ENCODE data around the gene CCDC146. TPM values are rescaled to one million over a fixed set of nuclear protein-coding genes. Genes with fewer than 3 reads are reported as not detected.
A peak's percentile ranks its signal among the peaks of the same experiment; 100 is the strongest.

The CCDC146 gene
- total RNA-seq, 4 donors from 2014 or later: 35.9 to 51.3 (median 44.3) TPM

- Histone ChIP-seq H3K4me3 (replicated peaks in 1 of 3) (no peak overlapping the region), H3K9me3 (no peaks in the 10 kb centered on the region), H3K4me1 (peaks cover 45 to 49% of the 10 kb centered on the region in 2 donors), H3K27me3 (no peaks in the 10 kb centered on the region), H3K36me3 (no peaks in the 10 kb centered on the region), H3K27ac (peak overlapping the region; percentile 20 to 25 (median 21))
- DNase-seq: peak; percentile 62 to 65
- TF ChIP-seq, protein P1, sequence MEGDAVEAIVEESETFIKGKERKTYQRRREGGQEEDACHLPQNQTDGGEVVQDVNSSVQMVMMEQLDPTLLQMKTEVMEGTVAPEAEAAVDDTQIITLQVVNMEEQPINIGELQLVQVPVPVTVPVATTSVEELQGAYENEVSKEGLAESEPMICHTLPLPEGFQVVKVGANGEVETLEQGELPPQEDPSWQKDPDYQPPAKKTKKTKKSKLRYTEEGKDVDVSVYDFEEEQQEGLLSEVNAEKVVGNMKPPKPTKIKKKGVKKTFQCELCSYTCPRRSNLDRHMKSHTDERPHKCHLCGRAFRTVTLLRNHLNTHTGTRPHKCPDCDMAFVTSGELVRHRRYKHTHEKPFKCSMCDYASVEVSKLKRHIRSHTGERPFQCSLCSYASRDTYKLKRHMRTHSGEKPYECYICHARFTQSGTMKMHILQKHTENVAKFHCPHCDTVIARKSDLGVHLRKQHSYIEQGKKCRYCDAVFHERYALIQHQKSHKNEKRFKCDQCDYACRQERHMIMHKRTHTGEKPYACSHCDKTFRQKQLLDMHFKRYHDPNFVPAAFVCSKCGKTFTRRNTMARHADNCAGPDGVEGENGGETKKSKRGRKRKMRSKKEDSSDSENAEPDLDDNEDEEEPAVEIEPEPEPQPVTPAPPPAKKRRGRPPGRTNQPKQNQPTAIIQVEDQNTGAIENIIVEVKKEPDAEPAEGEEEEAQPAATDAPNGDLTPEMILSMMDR (IDR thresholded peaks at IDR 0.05): no peak
- TF ChIP-seq POLR2A (IDR thresholded peaks at IDR 0.05): no peak
- intact Hi-C loops (cut with DNase I): no loop called here
- WGBS, 2 donors: 76 to 83% methylated on average over 17 of the region's 17 CpGs
These were observed 184.0 kb downstream of the CCDC146 start for GRCh38 chr7:77306231-77307067.

- intact Hi-C loops (cut with DNase I): no loop called here
- TF ChIP-seq, protein P1 (IDR thresholded peaks at IDR 0.05): no peak
- TF ChIP-seq POLR2A (IDR thresholded peaks at IDR 0.05): peak in 1 of 2 donors; percentile 12
- Histone ChIP-seq H3K9me3 (no peaks in the 10 kb centered on the region), H3K27me3 (no peaks in the 10 kb centered on the region), H3K4me1 (peaks cover 69 to 73% of the 10 kb centered on the region in 2 donors), H3K36me3 (no peaks in the 10 kb centered on the region), H3K27ac (peak overlapping the region; percentile 87 to 94 (median 89)), H3K4me3 (replicated peaks in 1 of 3) (no peak overlapping the region)
- 30 to 57% methylated on average over 3 to 4 of the region's 4 CpGs for WGBS, 2 donors
- peak; percentile 59 to 68 for DNase-seq
These were observed 186.4 kb downstream of the CCDC146 start for GRCh38 chr7:77308792-77309191.

- intact Hi-C loops (cut with DNase I): no loop called here
- Histone ChIP-seq H3K27ac (peak overlapping the region; percentile 87 to 94 (median 89)), H3K27me3 (no peaks in the 10 kb centered on the region), H3K4me3 (replicated peaks in 1 of 3) (no peak overlapping the region), H3K9me3 (no peaks in the 10 kb centered on the region), H3K4me1 (peaks cover 77 to 82% of the 10 kb centered on the region in 2 donors), H3K36me3 (no peaks in the 10 kb centered on the region)
- 35 to 46% methylated on average over 1 of the region's 1 CpG for WGBS, 2 donors
- TF ChIP-seq POLR2A (IDR thresholded peaks at IDR 0.05): no peak
- TF ChIP-seq, protein P1 (IDR thresholded peaks at IDR 0.05): no peak
- no peak for DNase-seq
These were observed 187.4 kb downstream of the CCDC146 start for GRCh38 chr7:77309714-77310220.

DNA sequence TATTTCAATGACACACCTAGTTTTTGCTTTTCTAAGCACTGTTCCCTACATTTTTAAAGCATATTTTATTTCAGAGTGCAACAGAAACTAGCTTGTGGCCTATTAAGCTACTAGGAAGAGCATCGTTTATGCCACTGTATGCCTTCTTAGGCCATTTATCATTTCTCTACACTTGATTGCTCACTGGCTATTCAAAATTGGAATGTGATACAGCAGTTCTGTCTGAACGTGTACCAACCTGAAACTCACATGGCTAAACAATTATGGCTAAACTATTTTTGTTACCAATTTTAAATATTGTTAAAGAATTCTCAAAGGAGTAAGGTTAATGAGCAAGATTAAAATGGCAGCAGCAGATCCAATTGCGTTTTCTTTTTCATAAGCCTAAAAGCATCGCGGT lies 188.6 kb downstream of the CCDC146 start:
- WGBS, 2 donors: 77 to 79% methylated on average over 5 of the region's 5 CpGs

More for the DNA sequence above, 188.6 kb downstream of the CCDC146 start:
- Histone ChIP-seq H3K27ac (peak overlapping the region; percentile 87 to 94 (median 89)), H3K36me3 (no peaks in the 10 kb centered on the region), H3K27me3 (no peaks in the 10 kb centered on the region), H3K9me3 (no peaks in the 10 kb centered on the region), H3K4me1 (peaks cover 75 to 83% of the 10 kb centered on the region in 2 donors), H3K4me3 (replicated peaks in 1 of 3) (no peak overlapping the region)
- TF ChIP-seq POLR2A (IDR thresholded peaks at IDR 0.05): no peak
- TF ChIP-seq, protein P1 (IDR thresholded peaks at IDR 0.05): no peak
- intact Hi-C loops (cut with DNase I): no loop called here
- no peak for DNase-seq
